GM19452 (cell line): ENCODE data around the gene PMEPA1.

Source experiments
- ATAC-seq: cut with Tn5 transposase; IDR thresholded peaks from one replicate; pipeline ENCODE4 v1.9.1; 2021; ENCODE audit not compliant: unreplicated experiment

The PMEPA1 gene

DNA sequence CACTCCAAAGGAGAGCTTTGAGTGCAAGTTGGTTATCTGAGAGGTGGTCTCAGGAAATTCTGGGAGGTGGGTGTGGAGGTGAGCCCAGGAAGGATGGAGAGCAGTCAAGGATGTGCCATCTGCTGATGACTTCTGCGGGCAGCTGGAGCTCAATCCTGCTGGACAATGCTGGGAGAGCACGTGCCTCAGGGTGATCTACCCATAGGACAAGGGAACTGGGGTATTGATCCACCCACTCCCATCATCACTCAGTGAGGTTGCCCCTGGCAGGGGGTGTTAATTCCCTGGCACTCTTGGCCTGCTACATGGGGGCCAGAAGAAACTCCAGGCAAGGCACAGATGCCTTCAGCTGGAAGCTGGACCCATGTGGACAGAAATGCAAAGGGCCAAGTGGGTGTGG, 82.5 kb downstream of the PMEPA1 start:
- ATAC-seq = no peak

GRCh38 chr20:57625978-57626377, 83.8 kb downstream of the PMEPA1 start:
- no peak for ATAC-seq

DNA sequence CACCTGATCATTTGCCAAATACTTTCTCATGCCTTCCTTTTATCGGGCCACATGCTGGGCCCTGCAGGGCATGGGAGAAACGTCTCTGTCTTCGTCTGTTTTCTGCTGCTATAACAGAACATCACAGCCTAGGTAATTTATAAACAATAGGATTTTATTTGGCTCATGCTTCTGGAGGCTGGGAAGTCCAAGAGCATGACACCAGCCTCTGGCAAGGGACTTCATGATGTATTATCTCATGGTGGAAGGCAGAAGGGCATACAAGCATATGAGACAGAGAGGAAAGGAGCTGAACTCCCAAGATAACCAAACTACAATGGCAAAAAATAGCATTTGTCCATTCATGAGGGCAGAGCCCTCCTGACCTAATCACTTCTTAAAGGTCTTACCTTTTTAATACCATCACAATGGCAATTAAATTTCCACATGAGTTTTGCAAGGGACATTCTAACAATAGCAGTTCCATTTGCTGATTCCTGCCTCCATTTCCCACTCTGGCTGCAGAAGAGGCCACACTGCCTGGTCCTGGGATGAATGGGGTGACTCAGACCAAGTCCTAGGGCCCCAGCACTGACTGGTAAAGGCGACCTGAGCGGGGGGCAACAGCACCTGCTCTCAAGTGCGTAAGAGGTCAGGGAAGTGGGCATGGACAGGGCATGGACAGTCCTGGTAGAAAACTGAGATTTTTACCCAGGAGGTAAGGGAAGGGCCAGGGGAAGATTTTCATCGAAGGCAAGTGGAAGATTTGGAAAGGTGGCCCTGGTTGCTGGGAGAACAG, 84.4 kb downstream of the PMEPA1 start:
- ATAC-seq = no peak

DNA sequence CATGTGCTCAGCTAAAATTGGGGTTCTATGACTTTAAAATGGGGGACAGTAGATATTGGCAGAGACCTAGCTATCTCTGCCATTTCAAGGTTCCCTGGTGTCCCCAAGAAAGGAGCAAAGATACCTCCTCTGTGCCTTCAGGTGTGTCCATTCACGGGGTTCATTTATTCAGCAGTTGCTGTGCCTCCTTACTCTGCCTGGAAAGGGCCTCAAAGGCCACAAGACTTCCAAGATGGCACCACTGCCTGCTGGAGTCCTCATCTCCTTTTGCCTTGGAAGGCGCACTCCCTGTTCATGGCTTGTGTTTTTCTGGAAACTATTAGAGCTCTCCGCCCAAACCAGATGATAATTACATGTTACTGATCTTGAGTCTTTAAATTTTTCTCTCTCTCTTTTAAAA, 85.7 kb downstream of the PMEPA1 start:
- ATAC-seq = no peak

GRCh38 chr20:57622579-57623381, 87.0 kb downstream of the PMEPA1 start:
- ATAC-seq = no peak

GRCh38 chr20:57622201-57622570, 87.6 kb downstream of the PMEPA1 start:
- no peak for ATAC-seq

GRCh38 chr20:57621421-57622200, 88.2 kb downstream of the PMEPA1 start:
- ATAC-seq = no peak

- no peak for ATAC-seq
Measured at GRCh38 chr20:57620999-57621398, 88.8 kb downstream of the PMEPA1 start.

- ATAC-seq = peak; percentile 48
Measured at GRCh38 chr20:57620274-57620990, 89.4 kb downstream of the PMEPA1 start, which contains the start of gene ZBP1. TSS of gene ZBP1 (minus strand) at chr20:57620426. CDS start at chr20:57620295, 131 bp downstream.

DNA sequence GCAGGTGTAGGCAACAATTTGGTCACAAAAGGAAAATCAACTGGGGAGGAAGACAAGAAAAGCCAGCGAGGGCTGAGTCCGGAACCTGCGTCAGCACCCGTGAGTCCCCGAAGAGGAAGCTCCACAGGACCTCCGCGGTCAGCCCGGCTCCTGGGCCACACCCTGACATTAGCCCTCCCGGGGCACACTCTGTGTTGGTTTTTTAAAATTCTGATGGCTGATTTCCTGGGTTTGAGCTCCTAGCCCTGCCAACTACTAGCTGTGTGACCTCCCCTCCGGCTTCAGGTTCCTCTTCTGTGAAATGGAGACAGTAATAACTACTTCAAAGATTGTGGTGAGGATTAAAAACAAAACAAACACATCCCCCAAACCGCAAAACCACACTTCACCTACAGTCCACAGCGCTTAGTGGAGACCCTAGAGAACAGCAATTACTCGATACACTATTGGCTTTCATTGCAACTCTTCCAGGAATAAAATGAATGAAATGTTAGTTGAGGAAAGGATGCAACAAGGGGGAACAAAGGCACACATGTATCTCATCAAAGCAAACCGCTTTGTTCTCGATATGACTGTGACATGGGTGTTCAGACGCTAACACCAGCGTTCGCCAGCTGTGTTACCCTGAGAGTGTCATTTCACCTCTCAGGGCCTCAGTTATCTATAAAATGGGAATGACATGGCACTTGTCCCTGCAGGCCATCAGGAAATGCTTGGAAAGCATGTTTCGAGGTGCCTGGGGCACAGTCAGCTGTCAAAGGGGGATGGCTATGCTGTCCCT, 90.6 kb downstream of the PMEPA1 start:
- ATAC-seq = peak; percentile 62

DNA sequence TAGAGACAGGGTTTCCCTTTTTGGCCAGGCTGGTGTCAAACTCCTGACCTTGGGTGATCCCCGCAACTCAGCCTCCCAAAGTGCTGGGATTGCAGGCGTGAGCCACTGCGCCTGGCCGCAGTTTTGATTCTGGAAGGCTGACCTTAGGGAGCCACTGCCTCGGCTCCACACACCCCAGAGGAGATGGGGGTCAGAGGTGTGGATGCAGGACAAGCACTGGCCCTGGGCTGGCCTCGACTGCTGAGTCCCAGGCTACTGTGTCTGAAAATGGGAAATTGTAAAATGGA, 91.1 kb downstream of the PMEPA1 start:
- no peak for ATAC-seq

DNA sequence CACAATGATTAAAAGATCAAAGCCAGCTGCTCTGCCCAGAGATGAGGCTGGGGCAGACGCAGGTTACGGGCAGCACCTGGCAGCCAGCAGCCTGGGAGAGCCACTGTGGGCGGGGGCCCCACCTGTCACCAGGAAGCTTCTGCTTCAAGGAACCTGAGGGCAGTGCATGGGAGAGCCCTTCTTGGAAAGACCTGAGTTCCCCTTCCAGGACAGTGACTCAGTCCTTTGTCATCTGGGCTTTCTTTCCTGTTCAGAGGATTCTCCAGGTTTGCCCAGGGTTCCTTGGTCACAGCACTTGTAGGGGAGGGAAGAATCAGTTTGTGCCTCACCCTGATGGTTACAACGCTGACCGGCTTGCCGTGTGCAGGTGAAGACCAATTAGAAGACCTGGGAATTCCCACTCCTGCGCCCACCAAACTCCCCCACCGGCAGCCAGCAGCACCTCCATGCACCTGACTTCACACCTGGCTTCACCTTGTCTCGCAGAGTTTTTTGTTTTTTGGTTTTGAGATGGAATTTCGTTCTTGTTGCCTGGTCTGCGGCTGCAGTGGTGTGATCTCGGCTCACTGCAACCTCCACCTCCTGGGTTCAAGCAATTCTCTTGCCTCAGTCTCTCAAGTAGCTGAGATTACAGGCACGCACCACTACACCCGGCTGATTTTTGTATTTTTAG, 91.6 kb downstream of the PMEPA1 start:
- ATAC-seq = no peak

GRCh38 chr20:57617079-57617795, 92.6 kb downstream of the PMEPA1 start:
- no peak for ATAC-seq

DNA sequence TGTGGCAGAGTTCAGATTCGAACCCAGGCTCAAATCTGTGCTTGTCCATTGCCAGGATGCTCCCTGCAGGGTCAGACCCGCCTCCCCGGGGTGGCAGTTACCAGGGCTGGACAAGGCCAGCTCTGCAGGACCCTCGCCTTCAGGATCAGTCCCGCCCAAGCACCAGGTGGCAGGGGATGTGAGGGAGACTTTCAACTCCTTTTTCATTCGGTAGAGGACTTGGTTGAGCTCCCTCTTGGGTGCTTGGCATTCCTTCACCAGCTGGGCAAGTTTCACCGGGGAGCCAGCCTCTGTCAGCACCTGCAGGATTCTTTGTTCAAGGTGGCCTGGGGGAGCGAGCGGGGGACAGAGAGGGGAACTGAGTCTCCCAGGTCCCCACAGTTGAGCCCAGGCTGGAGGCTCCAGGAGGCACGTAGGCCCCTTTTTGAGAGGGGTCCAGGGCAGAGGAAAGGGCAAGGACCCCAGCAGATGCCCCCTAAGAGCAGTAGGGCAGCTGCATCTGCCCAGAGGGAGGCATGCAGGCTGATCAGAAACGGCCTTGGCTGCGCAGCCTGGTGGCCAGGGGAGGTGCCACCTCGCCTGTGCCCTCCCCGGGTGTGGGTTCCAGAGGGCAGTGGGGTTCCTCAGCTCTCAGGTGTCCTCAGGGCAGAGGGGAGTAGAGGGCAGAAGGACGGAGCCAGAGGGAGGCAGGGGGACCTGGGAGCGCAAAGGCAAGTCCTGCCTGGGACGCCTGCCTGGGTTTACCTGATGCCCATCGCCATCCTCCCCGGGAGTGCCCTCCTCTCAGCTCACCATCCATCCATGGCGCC, 93.5 kb downstream of the PMEPA1 start:
- ATAC-seq = no peak

DNA sequence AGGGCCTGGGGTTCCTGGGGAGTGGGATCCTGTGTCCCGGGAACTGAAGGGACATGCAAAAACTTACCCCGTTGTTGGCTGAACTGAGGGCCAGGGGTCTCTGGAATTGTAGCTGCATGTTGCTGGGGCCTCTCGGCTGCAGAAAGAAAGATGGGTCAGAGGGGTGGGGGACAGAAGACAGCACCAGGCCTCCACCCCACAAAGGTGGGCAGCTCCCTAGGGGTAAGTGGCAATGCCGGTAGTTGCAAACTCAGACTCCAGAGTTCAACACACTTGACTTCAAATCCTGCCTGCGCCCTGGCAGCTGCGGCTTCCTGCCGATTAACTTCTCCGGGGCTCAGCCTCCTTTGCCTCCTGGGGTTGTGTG, 94.4 kb downstream of the PMEPA1 start:
- no peak for ATAC-seq

DNA sequence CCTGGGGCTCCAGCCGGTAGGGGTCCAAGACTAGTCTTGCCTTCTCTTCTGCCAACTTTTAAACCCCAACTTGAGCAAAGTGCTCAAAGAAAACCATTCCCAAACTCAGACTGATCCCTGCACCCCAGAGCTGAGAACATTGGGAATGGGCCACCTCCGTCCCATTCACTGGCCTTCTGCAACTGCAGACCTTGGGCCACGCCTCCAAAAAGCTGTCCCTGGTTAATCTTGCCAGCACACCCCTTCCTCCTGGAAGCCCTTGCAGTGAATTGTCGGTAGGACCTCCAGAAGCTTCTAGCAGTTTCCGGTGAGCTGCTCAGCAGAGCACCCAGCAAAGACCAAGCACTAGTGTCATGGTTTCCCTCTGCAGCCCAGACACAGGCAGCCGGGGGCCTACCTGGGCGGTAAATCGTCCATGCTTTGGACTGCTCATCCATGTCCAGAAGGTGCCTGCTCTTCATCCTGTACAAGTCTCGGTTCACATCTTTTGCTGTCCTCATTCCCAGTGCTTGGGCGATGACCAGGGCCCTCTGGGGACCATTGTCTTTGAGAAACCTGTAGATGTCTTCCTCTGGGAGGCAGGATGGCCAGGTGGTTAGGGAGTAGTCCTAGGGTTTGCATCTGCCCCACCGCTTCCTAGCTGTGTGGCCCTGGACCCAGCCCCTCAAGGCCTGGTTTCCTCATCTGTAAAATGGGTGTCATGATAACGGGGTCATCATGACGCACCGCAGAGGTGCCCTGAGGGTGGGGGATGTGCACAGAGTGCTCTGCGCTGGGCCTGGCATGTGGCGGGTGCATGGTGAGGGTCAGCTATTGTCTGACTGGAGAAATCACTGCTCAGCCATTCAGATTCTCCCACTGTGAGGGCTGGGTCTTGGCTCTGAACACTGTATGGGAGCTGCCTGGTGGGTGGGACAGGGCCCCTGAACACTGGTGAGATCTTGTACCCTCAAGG, 95.0 kb downstream of the PMEPA1 start:
- ATAC-seq = no peak

DNA sequence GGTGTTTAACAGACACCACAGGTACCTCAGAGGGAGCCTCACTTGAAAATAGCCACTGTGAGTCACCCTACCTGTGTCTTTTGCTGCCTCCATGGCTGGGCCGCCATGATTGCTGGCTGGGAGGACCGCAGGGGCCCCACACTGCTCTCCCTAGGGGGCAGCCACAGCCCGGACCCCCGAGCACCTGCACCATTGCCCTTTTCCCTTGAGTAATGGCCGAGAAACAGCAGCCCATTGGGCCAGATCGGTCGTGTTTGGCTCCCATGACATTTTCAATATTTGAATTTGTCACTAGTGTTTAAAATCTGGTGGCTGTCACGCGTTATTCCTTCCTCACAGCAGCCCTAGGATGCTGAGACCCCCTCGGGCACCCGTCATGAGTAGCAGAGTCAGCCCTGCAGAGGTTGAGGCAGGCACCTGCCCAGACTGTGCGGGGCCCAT, 96.3 kb downstream of the PMEPA1 start:
- no peak for ATAC-seq
